AG08395 (cell line): Measurements from ENCODE around the gene ANKRD53.
"Not testable (repeated sequence)": the region's sequence is repeated elsewhere in the genome, so short reads cannot be mapped to it uniquely, and the experiment has no call there.

Source experiments
- DNase-seq: peaks from one replicate; pipeline ENCODE4 v3.0.0; 2012; ENCODE audit warnings: mixed read lengths, low spot score

The ANKRD53 gene

GRCh38 chr2:70991142-70991541 lies 12.7 kb downstream of the ANKRD53 start:
- DNase-seq: no peak

- DNase-seq: no peak
Observed at GRCh38 chr2:70991742-70992141, 13.3 kb downstream of the ANKRD53 start.

- no peak for DNase-seq
Observed at GRCh38 chr2:70992945-70993853, 14.8 kb downstream of the ANKRD53 start.

DNA sequence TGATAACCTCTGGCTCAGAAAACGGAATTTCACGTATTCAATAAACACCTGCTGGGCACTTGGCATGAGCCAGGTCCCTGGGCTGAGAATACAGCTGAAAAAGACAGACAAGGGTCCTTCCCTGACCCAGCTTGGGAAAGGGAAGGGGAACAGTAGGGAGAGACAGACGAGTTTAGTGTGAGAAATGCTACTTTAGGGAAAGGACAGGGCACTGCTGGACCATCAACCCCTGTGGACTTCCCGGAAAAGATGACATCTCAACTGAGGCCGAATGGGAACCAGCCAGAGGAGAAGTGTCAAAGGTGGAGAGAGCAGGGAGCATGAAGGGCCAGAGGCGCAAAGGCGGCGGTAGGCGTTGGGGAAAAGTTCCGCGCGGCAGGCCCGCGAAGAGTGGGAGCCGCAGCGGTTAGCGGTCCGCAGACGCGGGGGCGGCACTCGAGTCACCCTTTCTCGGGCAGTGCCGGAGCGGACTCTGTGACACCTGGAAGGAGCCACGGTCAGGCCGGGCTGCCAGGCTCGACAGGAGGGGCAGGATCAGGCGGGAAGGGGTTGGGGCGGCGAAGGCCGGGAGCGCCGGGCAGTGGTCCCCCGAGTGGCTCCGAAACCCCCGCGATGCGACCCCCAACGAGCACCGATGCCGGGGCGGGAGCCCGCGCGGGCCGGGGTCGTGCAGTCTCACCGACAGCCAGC lies 15.7 kb downstream of the ANKRD53 start:
- peak; percentile 28 for DNase-seq

DNA sequence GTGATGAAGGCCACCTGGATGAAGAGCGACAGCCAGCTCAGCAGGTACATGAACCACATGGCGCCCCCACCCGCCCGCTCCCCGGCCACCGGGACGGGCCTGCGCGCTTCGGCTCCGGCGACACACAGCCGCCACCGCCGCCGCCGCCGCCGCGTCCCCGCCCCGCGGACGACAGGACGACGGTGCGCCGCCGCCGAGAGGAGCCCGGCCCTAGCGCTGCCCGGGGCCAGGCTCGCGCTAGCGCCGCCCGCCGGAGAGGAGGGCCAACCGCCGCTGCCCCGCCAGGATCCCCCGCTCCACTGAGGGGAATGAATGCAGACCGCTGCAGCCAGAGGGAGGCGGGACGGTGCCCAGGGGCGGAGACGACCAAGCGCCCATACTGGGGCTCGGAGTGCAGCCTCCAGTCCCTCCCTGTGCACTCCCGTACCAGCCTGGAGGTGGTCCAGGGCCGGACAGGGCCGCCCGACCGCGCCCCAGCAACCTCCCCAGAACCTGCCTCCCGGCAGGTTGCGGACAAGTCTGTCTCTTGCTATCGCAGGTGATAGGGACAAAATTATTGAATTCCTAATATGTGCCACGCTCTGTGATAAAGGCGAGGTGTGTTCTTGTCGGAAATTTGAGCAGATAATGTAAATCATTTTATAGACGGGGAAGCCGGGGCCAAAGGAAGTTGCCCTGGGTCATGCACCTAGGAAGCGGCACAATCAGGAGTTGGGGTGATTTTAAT lies 16.4 kb downstream of the ANKRD53 start, which contains the start of gene TEX261:
TEX261 (minus strand) TSS at position 175 of the 727 bp plus-strand sequence; CDS start at position 59, 116 bp downstream.
- DNase-seq: peak; percentile 95

- DNase-seq: peak; percentile 30
Observed at GRCh38 chr2:70995426-70995729, 16.9 kb downstream of the ANKRD53 start.

GRCh38 chr2:70998885-70999284 lies 20.5 kb downstream of the ANKRD53 start:
- not testable (repeated sequence) for DNase-seq

DNA sequence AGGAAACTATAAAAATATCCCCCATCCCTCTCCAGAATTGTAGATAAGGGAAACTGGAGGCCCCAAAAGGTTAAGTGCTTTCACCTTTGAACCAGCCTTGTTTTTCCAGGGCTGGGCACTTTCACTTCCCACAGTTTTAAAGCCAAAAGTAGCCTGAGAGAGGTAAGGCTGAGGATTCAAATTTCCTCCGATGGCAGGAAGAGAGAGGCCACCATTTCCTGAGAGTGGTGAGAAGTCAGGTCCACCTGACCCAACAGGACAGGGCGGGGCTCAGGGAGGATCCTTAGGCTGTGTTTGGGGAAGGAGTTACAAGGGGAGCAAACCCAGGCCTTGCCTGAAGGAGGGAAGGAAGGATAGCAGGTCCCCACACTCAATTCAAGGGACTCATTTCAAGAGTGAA lies 20.9 kb downstream of the ANKRD53 start:
- DNase-seq: no peak

GRCh38 chr2:70999931-71000330 lies 21.5 kb downstream of the ANKRD53 start:
- not testable (repeated sequence) for DNase-seq

GRCh38 chr2:71000780-71001591 lies 22.6 kb downstream of the ANKRD53 start:
- peak; percentile 79 for DNase-seq

- DNase-seq: no peak
Observed at GRCh38 chr2:71001592-71001927, 23.1 kb downstream of the ANKRD53 start.

- no peak for DNase-seq
Observed at GRCh38 chr2:71001981-71002570, 23.6 kb downstream of the ANKRD53 start.

- DNase-seq: no peak
Observed at GRCh38 chr2:71003396-71003795, 25.0 kb downstream of the ANKRD53 start.

DNA sequence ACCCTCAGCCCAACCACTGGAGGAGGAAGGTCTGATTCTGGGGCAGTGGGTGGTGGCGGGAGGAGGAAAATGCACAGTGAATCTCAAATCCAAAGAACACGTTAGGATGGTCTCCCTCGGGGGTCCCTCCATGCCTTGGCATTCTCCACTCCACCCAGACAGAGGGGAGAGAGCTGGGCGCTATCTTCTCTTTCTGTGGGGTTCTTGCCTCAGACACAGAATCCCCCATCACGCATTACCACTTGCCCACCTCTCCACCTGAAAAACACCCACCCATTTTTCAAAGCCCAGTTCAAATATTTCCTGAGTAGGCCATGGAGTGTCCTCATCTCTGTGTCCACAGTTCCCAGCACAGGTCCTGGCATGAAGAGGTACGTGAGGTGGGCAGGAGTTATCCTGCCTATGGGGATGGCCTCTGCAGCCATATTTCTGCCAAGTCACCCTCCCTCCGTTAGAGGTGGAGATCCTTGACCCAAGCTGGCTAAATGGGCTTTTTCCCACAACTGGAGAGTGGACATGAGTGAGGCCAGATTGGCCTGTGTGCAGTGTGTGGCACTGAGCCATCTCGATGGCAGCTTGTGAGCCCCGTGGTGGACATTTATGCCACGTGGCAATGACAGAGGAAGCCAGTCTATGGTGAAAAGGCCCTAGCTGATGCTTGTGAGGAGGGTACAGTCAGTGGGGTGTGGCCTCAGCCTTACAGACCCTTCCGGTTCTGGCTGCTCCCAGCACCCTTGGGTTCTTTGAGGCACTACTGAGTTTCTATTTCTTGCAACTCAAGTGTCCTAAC lies 25.7 kb downstream of the ANKRD53 start:
- no peak for DNase-seq

DNA sequence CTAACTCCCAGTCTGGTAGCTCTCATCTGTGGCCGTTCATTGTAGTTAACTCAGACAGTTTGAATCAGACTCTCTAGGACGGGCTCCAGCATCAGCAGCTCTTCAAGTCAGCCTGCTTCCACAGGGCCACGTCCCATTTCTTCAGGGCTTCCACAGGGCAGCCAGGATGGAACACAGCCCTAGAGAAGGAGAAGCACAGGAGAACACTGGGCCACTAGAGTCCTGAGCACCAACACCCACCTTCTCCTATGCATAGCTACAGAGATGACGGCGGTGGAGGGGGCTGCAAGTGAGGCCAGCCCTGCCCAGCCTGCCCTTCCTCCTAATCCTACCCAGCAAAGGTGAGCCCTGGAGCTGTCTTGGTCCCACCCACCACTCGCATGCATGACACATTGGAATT lies 26.4 kb downstream of the ANKRD53 start:
- no peak for DNase-seq

GRCh38 chr2:71005271-71006202 lies 27.1 kb downstream of the ANKRD53 start:
- DNase-seq: no peak

GRCh38 chr2:71006323-71006722 lies 27.9 kb downstream of the ANKRD53 start:
- no peak for DNase-seq

DNA sequence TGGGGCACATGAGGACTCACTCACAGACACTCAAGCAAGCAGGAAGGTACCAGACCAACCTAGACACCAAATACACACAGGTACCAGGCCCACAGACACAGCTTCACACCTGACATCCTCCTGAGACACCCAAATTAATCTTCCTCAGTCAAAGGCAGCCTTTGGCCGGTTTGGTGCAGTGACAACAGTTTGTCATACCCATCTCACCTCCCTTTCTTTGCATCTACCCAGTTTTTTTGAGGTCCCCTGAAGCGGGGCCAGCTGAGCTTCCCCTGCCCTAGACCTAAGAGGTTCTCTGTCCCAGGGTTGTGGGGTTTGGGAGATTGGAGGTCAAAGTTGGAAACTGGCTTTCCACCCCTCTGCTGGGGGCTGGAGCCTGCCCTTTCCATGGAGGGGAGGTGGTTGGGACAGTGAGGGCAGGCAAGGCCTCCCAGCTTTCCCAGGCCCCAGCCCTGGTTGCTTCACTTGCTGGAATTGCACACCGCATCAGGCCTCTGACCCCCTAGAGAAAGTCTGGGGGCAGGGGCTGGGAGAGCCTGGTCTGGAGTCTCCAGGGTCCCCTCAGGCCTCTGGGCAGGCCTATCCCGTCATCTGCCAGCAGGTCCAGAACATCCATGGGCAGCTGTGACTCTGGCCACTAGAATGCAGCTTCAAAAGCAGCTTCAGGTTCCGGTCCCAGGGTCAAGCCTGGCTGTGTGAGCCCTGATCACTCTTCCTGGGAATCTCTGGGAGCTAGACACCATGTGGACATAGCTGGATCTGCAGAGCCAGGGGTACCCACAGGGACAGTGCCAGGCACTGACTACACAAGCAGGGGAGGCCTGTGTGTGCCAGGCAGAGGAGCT lies 28.7 kb downstream of the ANKRD53 start:
- DNase-seq: no peak

DNA sequence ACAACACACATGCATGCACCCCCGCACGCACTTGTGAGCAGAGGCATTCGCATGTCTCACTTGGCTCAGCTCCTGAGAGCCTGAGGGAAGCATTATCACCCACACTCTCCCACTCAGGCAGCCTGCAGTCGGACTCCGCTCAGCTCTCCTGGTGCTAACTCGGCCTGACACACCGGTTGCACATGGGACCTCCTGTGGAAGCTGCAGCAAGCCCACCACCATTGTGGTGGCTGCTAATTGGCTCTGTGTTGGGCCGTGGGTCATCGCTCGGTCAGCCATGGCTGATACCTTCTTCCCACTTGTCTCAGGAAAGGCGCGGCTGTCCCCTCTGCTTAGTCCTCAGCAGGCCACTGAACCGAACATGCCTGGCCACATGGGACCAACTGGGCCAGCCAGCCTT lies 29.9 kb downstream of the ANKRD53 start:
- DNase-seq: no peak
